Progenitor cell of endocrine pancreas (in vitro differentiated cells): ENCODE data around the gene NINJ2. TPM values are rescaled to one million over a fixed set of nuclear protein-coding genes. Genes with fewer than 3 reads are reported as not detected.

ENCODE experiments used
- DNase-seq: peaks from one replicate; pipeline ENCODE4 v3.0.0; 2021; ENCODE audit warnings: low spot score; ENCODE audit not compliant: unreplicated experiment
- H3K27ac Mint-ChIP-seq: 2 replicates; pipeline ENCODE4 v1.8.0; 2021; ENCODE audit warnings: mild to moderate bottlenecking, moderate library complexity, mixed read lengths
- H3K27me3 Mint-ChIP-seq: 2 replicates; pipeline ENCODE4 v1.8.0; 2021; ENCODE audit warnings: mixed read lengths
- H3K36me3 Mint-ChIP-seq: 2 replicates; pipeline ENCODE4 v1.8.0; 2022; ENCODE audit warnings: mixed read lengths; ENCODE audit not compliant: insufficient read depth
- H3K4me1 Mint-ChIP-seq: 2 replicates; pipeline ENCODE4 v1.8.0; 2021; ENCODE audit warnings: low read depth, mixed read lengths
- H3K4me3 Mint-ChIP-seq: 2 replicates; pipeline ENCODE4 v1.8.0; 2021; ENCODE audit warnings: low read depth, mild to moderate bottlenecking, moderate library complexity, mixed read lengths
- H3K9me3 Mint-ChIP-seq: 2 replicates; pipeline ENCODE4 v1.8.0; 2021; ENCODE audit warnings: low read depth, mixed read lengths
- CTCF ChIP-seq: fragments of 200-600 bp; sonication (generic); IDR thresholded peaks from one replicate; pipeline ENCODE4 v1.5.0; 2021; ENCODE audit warnings: antibody characterized with exemption, mild to moderate bottlenecking; ENCODE audit not compliant: unreplicated experiment
- total RNA-seq: library from RNA; stranded (reverse); gene quantifications from 2 replicates; pipeline ENCODE4 v1.2.1, GENCODE V29; 2021

NINJ2 gene
- total RNA-seq, 1 donor from 2014 or later, result 4.0 TPM

- Mint-ChIP-seq H3K36me3 (no peaks in the 10 kb centered on the region), H3K9me3 (no peaks in the 10 kb centered on the region), H3K27me3 (peaks cover 18% of the 10 kb centered on the region), H3K4me3 (no peak overlapping the region), H3K27ac (no peak overlapping the region), H3K4me1 (peaks cover 7% of the 10 kb centered on the region)
- no peak for DNase-seq
- TF ChIP-seq CTCF, result no peak
Measured at GRCh38 chr12:669576-669945, 6.3 kb upstream of the NINJ2 start.

DNA sequence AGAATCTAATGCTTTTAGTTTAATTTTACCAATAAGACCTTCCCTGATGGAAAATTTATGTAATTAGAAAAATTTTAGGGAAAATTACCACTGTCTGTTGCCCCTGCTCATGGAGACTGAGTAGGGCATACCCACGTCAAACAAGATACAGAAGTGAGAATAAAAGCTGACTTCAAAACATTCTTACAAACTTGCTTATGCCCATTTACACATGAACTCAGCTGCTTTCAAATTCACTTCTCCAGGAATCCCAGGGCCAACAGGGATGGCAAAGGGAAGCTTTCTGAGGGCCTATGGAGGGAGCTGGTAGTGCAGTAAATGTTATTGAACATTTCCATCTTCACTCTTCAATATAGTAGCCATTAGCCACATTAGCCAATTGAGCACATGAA is 4.8 kb upstream of the NINJ2 start:
- no peaks in the 10 kb centered on the region for H3K36me3 Mint-ChIP-seq
- DNase-seq, result no peak
- no peak overlapping the region for H3K27ac Mint-ChIP-seq
- H3K27me3 Mint-ChIP-seq, result peaks cover 26% of the 10 kb centered on the region
- no peaks in the 10 kb centered on the region for H3K9me3 Mint-ChIP-seq
- no peak for TF ChIP-seq CTCF
- peaks cover 13% of the 10 kb centered on the region for H3K4me1 Mint-ChIP-seq
- H3K4me3 Mint-ChIP-seq, result no peak overlapping the region

DNA sequence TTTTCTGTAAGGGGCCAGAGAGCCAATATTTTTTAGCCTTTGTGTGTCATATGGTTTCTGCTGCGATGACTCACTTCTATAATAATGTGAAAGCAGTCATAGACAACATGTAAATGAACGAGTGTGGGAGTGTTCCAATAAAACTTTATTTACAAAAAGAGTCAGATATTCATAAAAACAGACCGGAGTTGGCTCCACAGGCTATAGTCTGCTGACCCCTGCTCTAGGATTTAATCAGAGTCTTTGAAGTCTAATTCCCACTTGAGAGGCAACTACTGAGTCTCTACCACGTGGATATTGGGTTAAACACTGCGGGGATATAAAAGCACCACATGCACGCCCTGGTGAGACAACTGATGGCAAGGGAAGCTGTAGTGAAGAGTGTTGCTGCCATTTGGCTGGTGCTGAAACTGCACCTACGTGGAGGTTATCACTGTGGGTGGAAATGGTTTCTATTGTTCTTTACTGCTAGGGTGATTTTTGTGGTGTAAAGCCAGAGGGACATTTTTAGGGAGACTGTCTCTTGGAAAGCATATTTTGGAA is 3.6 kb upstream of the NINJ2 start:
- DNase-seq, result no peak
- no peaks in the 10 kb centered on the region for H3K9me3 Mint-ChIP-seq
- no peak overlapping the region for H3K27ac Mint-ChIP-seq
- no peak for TF ChIP-seq CTCF
- H3K4me3 Mint-ChIP-seq, result no peak overlapping the region
- no peaks in the 10 kb centered on the region for H3K36me3 Mint-ChIP-seq
- peaks cover 11% of the 10 kb centered on the region for H3K4me1 Mint-ChIP-seq
- H3K27me3 Mint-ChIP-seq, result peaks cover 31% of the 10 kb centered on the region

- no peak for TF ChIP-seq CTCF
- DNase-seq, result no peak
- no peaks in the 10 kb centered on the region for H3K36me3 Mint-ChIP-seq
- H3K4me3 Mint-ChIP-seq, result no peak overlapping the region
- H3K27me3 Mint-ChIP-seq, result peaks cover 36% of the 10 kb centered on the region
- H3K4me1 Mint-ChIP-seq, result peaks cover 11% of the 10 kb centered on the region
- H3K27ac Mint-ChIP-seq, result no peak overlapping the region
- H3K9me3 Mint-ChIP-seq, result no peaks in the 10 kb centered on the region
Measured at GRCh38 chr12:666066-666465, 2.8 kb upstream of the NINJ2 start.

DNA sequence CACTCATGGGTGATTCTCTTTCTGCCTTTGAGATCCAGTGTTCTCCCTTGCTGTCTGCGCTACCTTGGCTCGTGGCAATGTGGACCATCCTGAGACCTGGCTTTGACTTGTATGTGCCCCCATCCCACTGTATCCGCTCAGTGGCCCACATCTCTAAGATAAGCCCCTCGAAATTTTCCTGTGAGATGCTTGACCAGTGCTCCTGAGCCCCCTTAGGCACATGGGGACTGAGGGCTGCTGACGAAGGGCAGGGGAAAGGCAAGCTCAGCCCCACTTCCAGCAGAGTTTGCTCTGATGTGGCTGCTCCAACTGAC is 1.5 kb upstream of the NINJ2 start:
- Mint-ChIP-seq H3K4me1 (peaks cover 11% of the 10 kb centered on the region), H3K36me3 (no peaks in the 10 kb centered on the region), H3K4me3 (no peak overlapping the region), H3K9me3 (no peaks in the 10 kb centered on the region), H3K27ac (peak overlapping the region; percentile 4), H3K27me3 (peaks cover 36% of the 10 kb centered on the region)
- TF ChIP-seq CTCF, result no peak
- no peak for DNase-seq
